Measurements from ENCODE around the gene SAMD4B. TPM values are rescaled to one million over a fixed set of nuclear protein-coding genes. Genes with fewer than 3 reads are reported as not detected.
A peak's percentile ranks its signal among the peaks of the same experiment; 100 is the strongest.

SAMD4B gene
- total RNA-seq, 4 donors from 2014 or later: 49.1 to 131 (median 75.2) TPM

DNA sequence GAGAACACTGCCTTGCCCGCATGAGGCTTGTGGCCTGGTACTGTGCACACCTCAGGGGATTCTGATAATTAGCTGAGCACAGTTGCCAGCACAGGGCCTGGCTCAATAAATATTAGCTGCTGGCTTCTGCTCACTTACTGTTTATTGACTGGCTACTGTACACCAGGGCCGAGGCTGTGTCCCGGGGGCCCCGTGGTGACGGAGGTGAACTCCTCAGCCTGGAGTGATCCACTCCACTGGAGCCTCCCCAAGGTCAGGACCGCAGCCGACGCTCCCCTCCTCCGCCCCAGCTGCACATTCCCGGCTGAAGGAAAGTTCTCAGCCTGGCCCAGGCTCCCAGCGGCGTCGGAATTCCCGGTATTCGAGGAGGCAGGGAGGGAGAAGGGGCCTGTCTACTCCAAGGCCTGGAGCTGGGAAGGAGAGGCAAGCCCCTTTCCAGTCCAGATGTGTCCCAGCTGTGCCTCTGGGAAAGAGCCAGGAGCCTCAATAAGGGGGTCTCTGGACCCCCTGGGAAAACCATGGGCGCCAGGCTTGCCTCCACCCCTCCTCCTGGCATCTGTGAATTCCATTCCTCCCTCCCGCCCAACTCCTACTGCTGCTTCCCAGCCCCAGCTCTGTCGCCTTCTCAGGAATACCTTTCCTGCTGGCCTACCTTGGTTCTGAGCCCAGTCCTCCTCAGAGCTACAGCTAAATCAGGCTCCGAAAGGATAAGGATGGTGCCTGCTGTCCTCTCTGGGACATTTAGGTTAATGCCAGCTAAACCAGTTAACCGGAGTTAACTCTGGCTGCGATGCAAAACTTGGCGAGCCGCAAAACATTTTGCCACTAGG is 86.3 kb downstream of the SAMD4B start:
- intact Hi-C loops (cut with DNase I): no loop called here
- H3K4me3 ChIP-seq: peak overlapping the region in 1 of 4 donors; percentile 23
- peaks cover 11 to 33% (median 13%) of the 10 kb centered on the region in 3 donors for H3K36me3 ChIP-seq
- H3K27me3 ChIP-seq: no peaks in the 10 kb centered on the region
- DNase-seq: no peak
- WGBS, 2 donors: 42 to 46% methylated on average over 9 to 15 of the region's 23 CpGs
- peaks cover 3 to 52% (median 33%) of the 10 kb centered on the region in 3 donors for H3K4me1 ChIP-seq
- no peak for TF ChIP-seq POLR2A (IDR thresholded peaks at IDR 0.05)
- TF ChIP-seq, protein P1, sequence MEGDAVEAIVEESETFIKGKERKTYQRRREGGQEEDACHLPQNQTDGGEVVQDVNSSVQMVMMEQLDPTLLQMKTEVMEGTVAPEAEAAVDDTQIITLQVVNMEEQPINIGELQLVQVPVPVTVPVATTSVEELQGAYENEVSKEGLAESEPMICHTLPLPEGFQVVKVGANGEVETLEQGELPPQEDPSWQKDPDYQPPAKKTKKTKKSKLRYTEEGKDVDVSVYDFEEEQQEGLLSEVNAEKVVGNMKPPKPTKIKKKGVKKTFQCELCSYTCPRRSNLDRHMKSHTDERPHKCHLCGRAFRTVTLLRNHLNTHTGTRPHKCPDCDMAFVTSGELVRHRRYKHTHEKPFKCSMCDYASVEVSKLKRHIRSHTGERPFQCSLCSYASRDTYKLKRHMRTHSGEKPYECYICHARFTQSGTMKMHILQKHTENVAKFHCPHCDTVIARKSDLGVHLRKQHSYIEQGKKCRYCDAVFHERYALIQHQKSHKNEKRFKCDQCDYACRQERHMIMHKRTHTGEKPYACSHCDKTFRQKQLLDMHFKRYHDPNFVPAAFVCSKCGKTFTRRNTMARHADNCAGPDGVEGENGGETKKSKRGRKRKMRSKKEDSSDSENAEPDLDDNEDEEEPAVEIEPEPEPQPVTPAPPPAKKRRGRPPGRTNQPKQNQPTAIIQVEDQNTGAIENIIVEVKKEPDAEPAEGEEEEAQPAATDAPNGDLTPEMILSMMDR (IDR thresholded peaks at IDR 0.05): no peak
- H3K27ac ChIP-seq: peak overlapping the region; percentile 53 to 85 (median 72)
- H3K9me3 ChIP-seq: no peaks in the 10 kb centered on the region

DNA sequence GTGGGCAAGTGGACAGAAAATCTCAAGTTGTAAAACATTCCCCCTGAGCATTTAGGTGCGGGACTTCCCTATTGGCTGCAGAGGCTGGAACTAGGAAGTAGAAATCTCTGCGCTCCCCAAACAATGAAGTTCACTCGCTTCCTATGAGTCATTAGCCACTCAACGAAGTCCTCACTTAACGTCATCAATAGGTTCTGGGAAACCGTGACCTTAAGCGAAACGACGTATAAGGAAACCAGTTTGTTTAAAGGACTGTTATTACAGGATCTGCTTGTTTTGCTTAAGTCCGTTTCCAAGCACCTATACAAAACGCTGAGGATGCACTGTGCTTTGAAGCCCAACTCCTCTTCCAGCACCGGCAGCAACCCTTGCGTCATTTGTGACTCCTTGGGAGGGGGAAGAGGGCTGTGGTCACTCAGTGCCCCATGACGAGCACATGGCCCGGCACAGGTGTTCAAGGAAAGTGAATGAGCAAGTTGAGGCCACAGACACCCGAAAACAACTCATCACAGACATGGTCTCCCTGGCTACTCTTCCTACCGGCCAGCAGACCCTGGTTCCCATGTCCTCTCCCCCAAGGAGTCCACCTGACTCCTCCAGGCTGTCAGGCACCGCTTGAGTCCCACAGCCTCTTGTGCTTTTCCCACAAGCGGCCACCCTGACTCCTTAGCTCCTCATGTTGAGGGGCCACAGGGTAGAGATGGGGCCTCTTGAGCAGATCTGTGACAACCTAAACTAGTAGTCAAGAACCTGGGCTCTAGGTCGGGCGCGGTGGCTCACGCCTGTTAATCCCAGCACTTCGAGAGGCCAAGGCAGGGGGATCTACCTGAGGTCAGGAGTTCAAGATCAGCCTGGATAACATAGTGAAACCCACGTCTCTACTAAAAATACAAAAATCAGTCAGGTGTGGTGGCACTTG is 88.7 kb downstream of the SAMD4B start:
- Histone ChIP-seq H3K27ac (peak overlapping the region; percentile 90 to 98 (median 94)), H3K36me3 (peaks cover 21 to 35% (median 24%) of the 10 kb centered on the region in 3 donors), H3K27me3 (no peaks in the 10 kb centered on the region), H3K4me3 (peak overlapping the region in 2 of 4 donors; percentile 18 to 49), H3K9me3 (no peaks in the 10 kb centered on the region), H3K4me1 (peaks cover 18 to 70% (median 47%) of the 10 kb centered on the region in 3 donors)
- 14 to 25% methylated on average over 11 to 16 of the region's 25 CpGs for WGBS, 2 donors
- no peak for DNase-seq
- intact Hi-C loops (cut with DNase I): loop anchor here (10.0 kb wide), 1 partner anchor 104 kb away; the partner anchor contains the start of gene EID2B
- TF ChIP-seq, protein P1 (IDR thresholded peaks at IDR 0.05): no peak
- peak in 2 of 4 donors; percentile 5 to 36 for TF ChIP-seq POLR2A (IDR thresholded peaks at IDR 0.05)

DNA sequence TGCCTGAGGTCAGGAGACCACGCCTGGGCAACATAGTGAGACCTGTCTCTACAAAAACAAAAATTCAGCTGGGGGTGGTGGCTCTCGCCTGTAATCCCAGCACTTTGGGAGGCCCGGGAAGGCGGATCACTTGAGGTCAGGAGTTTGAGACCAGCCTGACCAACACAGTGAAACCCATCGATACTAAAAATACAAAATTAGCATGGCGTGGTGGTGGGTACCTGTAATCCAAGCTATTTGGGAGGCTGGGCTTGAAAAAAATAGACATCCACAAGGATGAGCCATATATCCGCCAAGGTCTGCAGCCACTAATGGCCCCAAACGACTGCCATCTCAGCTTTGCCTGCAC is 90.4 kb downstream of the SAMD4B start:
- TF ChIP-seq POLR2A (IDR thresholded peaks at IDR 0.05): no peak
- TF ChIP-seq, protein P1 (IDR thresholded peaks at IDR 0.05): no peak
- intact Hi-C loops (cut with DNase I): loop anchor here (10.0 kb wide), 1 partner anchor 102 kb away; the partner anchor contains the start of gene EID2B
- DNase-seq: no peak
- WGBS, 2 donors: 90 to 96% methylated on average over 6 to 8 of the region's 8 CpGs
- H3K9me3 ChIP-seq: no peaks in the 10 kb centered on the region
- H3K27me3 ChIP-seq: no peaks in the 10 kb centered on the region
- no peak overlapping the region for H3K4me3 ChIP-seq
- H3K36me3 ChIP-seq: peaks cover 21 to 35% (median 24%) of the 10 kb centered on the region in 3 donors
- peaks cover 25 to 81% (median 54%) of the 10 kb centered on the region in 3 donors for H3K4me1 ChIP-seq
- peak overlapping the region; percentile 43 to 95 (median 92) for H3K27ac ChIP-seq

DNA sequence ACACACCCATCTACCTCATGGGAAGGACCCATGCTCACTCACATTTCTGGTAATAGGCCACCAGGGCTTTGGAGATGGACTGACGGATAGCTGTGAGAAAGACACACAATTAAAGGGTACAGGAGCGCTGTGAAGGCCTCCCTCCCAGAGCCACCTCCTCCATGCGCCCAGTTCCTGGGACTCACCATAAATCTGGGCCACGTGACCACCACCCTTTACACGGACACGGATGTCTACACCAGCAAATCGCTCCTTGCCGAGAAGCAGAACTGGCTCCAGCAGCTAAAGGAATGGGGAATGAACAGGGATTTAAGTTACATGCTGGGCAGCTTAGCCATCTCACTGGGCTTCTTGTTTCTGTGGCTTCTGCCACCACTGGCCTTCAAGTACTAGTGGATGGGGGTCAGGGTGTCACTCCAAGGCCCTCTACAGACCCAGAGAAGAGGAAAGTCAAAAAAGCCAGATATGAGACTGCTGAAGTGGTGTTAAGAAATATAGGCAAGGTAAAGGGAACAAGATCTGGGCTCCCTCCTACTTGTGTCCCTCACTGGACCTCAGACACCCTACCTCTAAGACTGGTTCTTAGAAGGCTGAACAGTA is 91.4 kb downstream of the SAMD4B start:
- Histone ChIP-seq H3K4me3 (peak overlapping the region in 2 of 4 donors; percentile 97 to 98), H3K27ac (peak overlapping the region in 3 of 4 donors; percentile 88 to 95 (median 94)), H3K36me3 (peaks cover 21 to 35% (median 24%) of the 10 kb centered on the region in 3 donors), H3K27me3 (no peaks in the 10 kb centered on the region), H3K4me1 (peaks cover 25 to 73% (median 49%) of the 10 kb centered on the region in 3 donors), H3K9me3 (no peaks in the 10 kb centered on the region)
- intact Hi-C loops (cut with DNase I): loop anchor here (10.0 kb wide), 1 partner anchor 101 kb away; the partner anchor contains the start of gene EID2B
- DNase-seq: no peak
- 88 to 89% methylated on average over 5 of the region's 8 CpGs for WGBS, 2 donors
- TF ChIP-seq, protein P1 (IDR thresholded peaks at IDR 0.05): no peak
- TF ChIP-seq POLR2A (IDR thresholded peaks at IDR 0.05): no peak
